Neuronal stem cell (in vitro differentiated cells): ENCODE data around the gene SFMBT1.

ENCODE experiments used
- DNase-seq: peaks from one replicate; pipeline ENCODE4 v3.0.0-alpha.2; 2013; ENCODE audit warnings: low spot score
- H2AFZ ChIP-seq: one replicate; pipeline ENCODE4 v1.6.1; 2013; ENCODE audit warnings: mild to moderate bottlenecking, low read length, inconsistent platforms
- H2AK5ac ChIP-seq: 2 replicates; pipeline ENCODE4 v1.6.1; 2013; ENCODE audit warnings: low read depth, mild to moderate bottlenecking, inconsistent platforms, low read length, moderate library complexity, mixed read lengths
- H2BK120ac ChIP-seq: 2 replicates; pipeline ENCODE4 v1.6.1; 2013; ENCODE audit warnings: low read depth, mild to moderate bottlenecking, inconsistent platforms, low read length, moderate library complexity, mixed read lengths
- H2BK12ac ChIP-seq: one replicate; pipeline ENCODE4 v1.6.1; 2013; ENCODE audit warnings: low read length, inconsistent platforms
- H2BK15ac ChIP-seq: 2 replicates; pipeline ENCODE4 v1.6.1; 2013; ENCODE audit warnings: mild to moderate bottlenecking, low read length, inconsistent platforms, mixed read lengths
- H2BK5ac ChIP-seq: one replicate; pipeline ENCODE4 v1.6.1; 2013; ENCODE audit warnings: inconsistent platforms, mild to moderate bottlenecking, low read length, moderate library complexity
- H3K14ac ChIP-seq: one replicate; pipeline ENCODE4 v1.6.1; 2013; ENCODE audit warnings: low read length, inconsistent platforms
- H3K18ac ChIP-seq: 2 replicates; pipeline ENCODE4 v1.6.1; 2013; ENCODE audit warnings: low read length, inconsistent platforms
- H3K23ac ChIP-seq: 2 replicates; pipeline ENCODE4 v1.6.1; 2013; ENCODE audit warnings: low read depth, mild to moderate bottlenecking, mixed read lengths, low read length, inconsistent platforms; ENCODE audit not compliant: poor library complexity
- H3K27ac ChIP-seq: replicated peaks from 3 replicates; pipeline ENCODE4 v1.5.1; 2013; ENCODE audit warnings: low read length, inconsistent platforms
- H3K27me3 ChIP-seq, 3 experiments: 2 replicates each; pipeline ENCODE4 v1.6.1; 2013; ENCODE audit warnings: low read length in 3 of 3, mild to moderate bottlenecking in 2 of 3, inconsistent platforms in 1 of 3, low read depth in 1 of 3, mixed read lengths in 1 of 3, moderate library complexity in 1 of 3; ENCODE audit not compliant: control insufficient read depth in 3 of 3, insufficient read depth in 3 of 3
- H3K36me3 ChIP-seq, 2 donors: replicated peaks in 1 of 2; 2 replicates each; pipeline ENCODE4 v1.6.1; 2013; ENCODE audit warnings: low read length in 2 of 2; ENCODE audit not compliant: control insufficient read depth in 2 of 2, insufficient read depth in 2 of 2
- H3K4ac ChIP-seq: 2 replicates; pipeline ENCODE4 v1.6.1; 2013; ENCODE audit warnings: inconsistent platforms, mild to moderate bottlenecking, low read length, moderate library complexity
- H3K4me1 ChIP-seq, 2 donors: 1 replicate in 1 of 2; 2 replicates in 1 of 2; pipeline ENCODE4 v1.6.1; 2013; ENCODE audit warnings: low read length in 2 of 2, low read depth in 1 of 2; ENCODE audit not compliant: control insufficient read depth in 2 of 2, insufficient read depth in 1 of 2
- H3K4me2 ChIP-seq: one replicate; pipeline ENCODE4 v1.6.1; 2013; ENCODE audit warnings: mild to moderate bottlenecking, low read length, inconsistent platforms; ENCODE audit not compliant: insufficient read depth, poor library complexity, severe bottlenecking
- H3K4me3 ChIP-seq, 2 donors: 2 replicates each; pipeline ENCODE4 v1.5.1; 2013; ENCODE audit warnings: low read length in 2 of 2, mild to moderate bottlenecking in 2 of 2, inconsistent platforms in 1 of 2, moderate library complexity in 1 of 2
- H3K79me1 ChIP-seq: one replicate; pipeline ENCODE4 v1.6.1; 2013; ENCODE audit warnings: low read depth, mild to moderate bottlenecking, inconsistent platforms, low read length, moderate library complexity
- H3K9ac ChIP-seq: one replicate; pipeline ENCODE4 v1.6.1; 2013; ENCODE audit warnings: mild to moderate bottlenecking, low read depth, low read length, inconsistent platforms; ENCODE audit not compliant: poor library complexity
- H3K9me3 ChIP-seq, 2 donors: replicated peaks in 1 of 2; 2 replicates each; pipeline versions ENCODE3 to v1.6.1; 2013; ENCODE audit warnings: low read length in 2 of 2, mild to moderate bottlenecking in 2 of 2, inconsistent platforms in 1 of 2, low read depth in 1 of 2, mixed read lengths in 1 of 2, moderate library complexity in 1 of 2; ENCODE audit not compliant: control insufficient read depth in 2 of 2, insufficient read depth in 1 of 2
- H4K8ac ChIP-seq: one replicate; pipeline ENCODE4 v1.6.1; 2013; ENCODE audit warnings: low read depth, mild to moderate bottlenecking, inconsistent platforms, low read length, moderate library complexity
- H4K91ac ChIP-seq: one replicate; pipeline ENCODE4 v1.6.1; 2013; ENCODE audit warnings: low read length, low read depth, mild to moderate bottlenecking, inconsistent platforms; ENCODE audit not compliant: poor library complexity
- WGBS, 2 donors: extraction: QIAGEN DNeasy Blood & Tissue Kit; methylation state at CpG; one replicate each; pipeline ENCODE4 v1.1.7; 2013; ENCODE audit warnings: missing lambda C conversion rate in 2 of 2, mixed read lengths in 1 of 2; ENCODE audit not compliant: insufficient read length in 2 of 2, insufficient replicate concordance in 1 of 2; ENCODE audit errors: extremely low coverage in 2 of 2; 5-methylcytosine and 5-hydroxymethylcytosine counted together

SFMBT1 gene

DNA sequence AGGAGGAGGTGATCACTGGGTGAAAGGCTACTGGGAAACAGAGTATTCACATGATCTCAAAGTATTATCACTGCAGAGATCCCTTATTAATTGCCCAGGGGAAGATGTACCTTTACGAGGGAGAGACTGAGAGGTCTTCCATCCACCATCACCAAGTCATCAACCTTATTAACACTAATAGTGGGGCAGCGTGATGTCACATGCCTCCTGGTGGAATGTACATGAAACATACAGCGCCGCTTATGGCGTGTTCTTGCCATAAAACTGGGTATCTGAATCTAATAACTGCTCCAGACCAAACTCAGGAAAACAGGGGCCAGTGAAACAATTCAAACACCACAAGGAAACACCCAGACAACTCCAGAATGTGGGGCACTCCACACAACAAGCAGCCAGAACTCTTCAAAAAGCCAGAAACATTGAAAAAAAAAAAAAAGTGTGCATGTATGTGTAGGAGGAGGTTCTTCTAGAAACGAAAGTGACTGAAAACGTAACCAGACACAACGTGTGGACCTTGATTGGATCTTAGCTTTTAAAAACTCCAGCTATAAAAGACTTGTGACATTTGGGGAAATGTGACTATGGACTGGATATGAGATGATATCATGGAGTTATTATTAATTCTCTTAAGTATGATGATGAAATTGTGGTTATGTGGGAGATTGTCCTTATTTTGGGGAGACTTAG is 153.1 kb downstream of the SFMBT1 start:
- peaks cover 2% of the 10 kb centered on the region for H3K79me1 ChIP-seq
- H2BK120ac ChIP-seq, result no peak overlapping the region
- no peak overlapping the region for H3K14ac ChIP-seq
- no peak overlapping the region for H3K9ac ChIP-seq
- no peak for DNase-seq
- H2AK5ac ChIP-seq, result no peak overlapping the region
- no peaks in the 10 kb centered on the region for H3K9me3 ChIP-seq
- no peak overlapping the region for H3K27ac ChIP-seq
- H2BK12ac ChIP-seq, result no peak overlapping the region
- H2AFZ ChIP-seq, result no peak overlapping the region
- H3K4me2 ChIP-seq, result no peak overlapping the region
- no peak overlapping the region for H3K18ac ChIP-seq
- no peak overlapping the region for H3K4ac ChIP-seq
- no peak overlapping the region for H4K8ac ChIP-seq
- no peak overlapping the region for H3K4me3 ChIP-seq
- H3K27me3 ChIP-seq, result no peaks in the 10 kb centered on the region
- H3K36me3 ChIP-seq, result peaks cover 2 to 4% of the 10 kb centered on the region in 2 donors
- no peak overlapping the region for H2BK5ac ChIP-seq
- H3K4me1 ChIP-seq, result peaks cover 4 to 6% of the 10 kb centered on the region in 2 donors
- H3K23ac ChIP-seq, result no peak overlapping the region
- no peak overlapping the region for H4K91ac ChIP-seq
- no CpG with 5 or more reads among the region's 8 CpGs for WGBS, 2 donors
- H2BK15ac ChIP-seq, result no peak overlapping the region

DNA sequence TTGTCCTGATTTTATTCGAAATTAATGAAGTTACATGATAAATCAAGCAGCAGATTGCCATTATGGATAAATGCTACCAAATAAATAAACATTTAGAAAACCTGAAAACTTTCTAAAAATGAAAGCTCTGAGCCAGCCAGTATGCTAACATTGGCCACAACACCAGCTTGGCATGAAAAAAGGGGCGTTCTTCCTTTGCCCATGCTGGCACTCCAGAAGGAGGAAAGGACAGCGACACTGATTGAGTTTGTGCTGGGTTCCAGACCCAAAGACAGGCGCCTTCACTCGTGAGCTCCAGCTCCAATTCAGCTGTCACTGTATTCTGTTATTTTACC is 153.6 kb downstream of the SFMBT1 start:
- WGBS, 2 donors, result no CpG with 5 or more reads among the region's 5 CpGs

DNA sequence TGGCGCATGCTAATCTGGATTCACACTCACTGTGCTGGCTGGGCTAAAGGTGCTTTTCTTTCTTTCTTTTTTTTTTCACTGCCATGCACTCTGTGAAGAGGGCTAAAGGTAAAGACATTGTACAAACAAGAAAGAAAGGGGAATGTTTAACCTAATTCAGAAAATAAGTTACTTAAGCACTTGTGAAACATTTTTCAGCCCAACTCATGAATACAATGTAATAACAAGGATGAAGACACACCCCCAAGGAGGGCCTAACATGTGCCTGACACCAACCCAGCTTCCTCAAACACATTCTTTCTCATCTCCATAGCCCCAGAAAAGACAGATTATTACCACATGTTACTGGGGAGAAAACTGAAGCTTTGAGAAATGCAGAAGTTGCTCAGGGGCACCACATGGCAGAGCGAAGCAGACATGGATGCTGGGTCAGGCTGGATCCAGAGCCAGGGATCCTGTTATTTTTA is 154.2 kb downstream of the SFMBT1 start:
- no peak overlapping the region for H3K9ac ChIP-seq
- H4K8ac ChIP-seq, result no peak overlapping the region
- no peak overlapping the region for H3K14ac ChIP-seq
- H2BK120ac ChIP-seq, result no peak overlapping the region
- H3K27me3 ChIP-seq, result no peaks in the 10 kb centered on the region
- peaks cover 3 to 4% of the 10 kb centered on the region in 2 donors for H3K4me1 ChIP-seq
- H3K27ac ChIP-seq, result no peak overlapping the region
- no CpG with 5 or more reads among the region's 2 CpGs for WGBS, 2 donors
- no peak overlapping the region for H2AFZ ChIP-seq
- peaks cover 2% of the 10 kb centered on the region for H3K79me1 ChIP-seq
- no peak overlapping the region for H4K91ac ChIP-seq
- no peak overlapping the region for H3K18ac ChIP-seq
- H3K36me3 ChIP-seq, result peaks cover 2 to 4% of the 10 kb centered on the region in 2 donors
- H2BK12ac ChIP-seq, result no peak overlapping the region
- H3K4ac ChIP-seq, result no peak overlapping the region
- no peak for DNase-seq
- H3K4me3 ChIP-seq, result no peak overlapping the region
- no peaks in the 10 kb centered on the region for H3K9me3 ChIP-seq
- H3K4me2 ChIP-seq, result no peak overlapping the region
- no peak overlapping the region for H3K23ac ChIP-seq
- H2AK5ac ChIP-seq, result no peak overlapping the region
- H2BK15ac ChIP-seq, result no peak overlapping the region
- H2BK5ac ChIP-seq, result no peak overlapping the region

More for the DNA sequence above, 153.6 kb downstream of the SFMBT1 start:
- no peak overlapping the region for H3K9ac ChIP-seq
- no peaks in the 10 kb centered on the region for H3K9me3 ChIP-seq
- H3K14ac ChIP-seq, result no peak overlapping the region
- H3K4me2 ChIP-seq, result no peak overlapping the region
- no peak overlapping the region for H3K18ac ChIP-seq
- no peak overlapping the region for H2BK5ac ChIP-seq
- peaks cover 4 to 6% of the 10 kb centered on the region in 2 donors for H3K4me1 ChIP-seq
- no peak overlapping the region for H2BK12ac ChIP-seq
- H2BK120ac ChIP-seq, result no peak overlapping the region
- no peak overlapping the region for H3K23ac ChIP-seq
- no peaks in the 10 kb centered on the region for H3K27me3 ChIP-seq
- no peak for DNase-seq
- H3K27ac ChIP-seq, result no peak overlapping the region
- peaks cover 2 to 4% of the 10 kb centered on the region in 2 donors for H3K36me3 ChIP-seq
- no peak overlapping the region for H4K91ac ChIP-seq
- H2AFZ ChIP-seq, result no peak overlapping the region
- H3K79me1 ChIP-seq, result peaks cover 2% of the 10 kb centered on the region
- no peak overlapping the region for H2BK15ac ChIP-seq
- H2AK5ac ChIP-seq, result no peak overlapping the region
- H3K4ac ChIP-seq, result no peak overlapping the region
- H3K4me3 ChIP-seq, result no peak overlapping the region
- H4K8ac ChIP-seq, result no peak overlapping the region

DNA sequence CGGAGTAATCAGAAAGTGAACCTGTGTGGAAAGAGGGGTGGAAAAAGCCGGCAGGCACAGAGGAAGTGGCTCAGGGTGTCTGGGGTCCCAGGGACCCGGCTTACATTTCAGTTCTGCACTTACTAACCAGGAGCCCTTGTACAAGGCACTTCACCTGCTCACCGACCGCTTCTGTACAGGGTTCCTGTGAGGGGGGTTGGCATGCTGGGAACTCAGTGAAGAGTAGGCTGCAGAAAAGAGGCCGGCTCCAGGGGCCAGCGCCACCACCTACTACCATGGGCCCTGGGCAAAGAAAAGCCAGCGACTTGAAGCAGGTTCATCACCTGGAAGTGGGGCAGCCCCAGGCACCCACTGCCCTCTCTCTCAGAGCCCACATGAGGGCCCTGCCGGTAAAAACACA is 154.7 kb downstream of the SFMBT1 start:
- no CpG with 5 or more reads among the region's 9 CpGs for WGBS, 2 donors
- H3K14ac ChIP-seq, result no peak overlapping the region
- no peak overlapping the region for H2AFZ ChIP-seq
- no peak overlapping the region for H4K91ac ChIP-seq
- no peak overlapping the region for H2AK5ac ChIP-seq
- peaks cover 2% of the 10 kb centered on the region for H3K79me1 ChIP-seq
- H3K9ac ChIP-seq, result no peak overlapping the region
- H3K27ac ChIP-seq, result no peak overlapping the region
- H2BK12ac ChIP-seq, result no peak overlapping the region
- no peak overlapping the region for H3K4me2 ChIP-seq
- peaks cover 2 to 4% of the 10 kb centered on the region in 2 donors for H3K36me3 ChIP-seq
- no peak overlapping the region for H3K4me3 ChIP-seq
- no peaks in the 10 kb centered on the region for H3K9me3 ChIP-seq
- DNase-seq, result no peak
- H2BK120ac ChIP-seq, result no peak overlapping the region
- no peaks in the 10 kb centered on the region for H3K27me3 ChIP-seq
- no peak overlapping the region for H4K8ac ChIP-seq
- H3K4ac ChIP-seq, result no peak overlapping the region
- no peak overlapping the region for H2BK5ac ChIP-seq
- H3K18ac ChIP-seq, result no peak overlapping the region
- H2BK15ac ChIP-seq, result no peak overlapping the region
- H3K4me1 ChIP-seq, result peaks cover 0 to 2% of the 10 kb centered on the region in 2 donors
- no peak overlapping the region for H3K23ac ChIP-seq
